Activated CD4-positive, alpha-beta T cell treated with anti-CD3 and anti-CD28 coated beads for 24 hours (primary cell): ENCODE data around the gene RAD51B.
"Not testable (repeated sequence)": the region's sequence is repeated elsewhere in the genome, so short reads cannot be mapped to it uniquely, and the experiment has no call there.

Experiments
- DNase-seq, 2 donors: peaks; one replicate each; pipeline ENCODE4 v3.0.0-alpha.2; 2020; ENCODE audit warnings: low read depth in 2 of 2

The RAD51B gene

GRCh38 chr14:67949771-67950170 is 130.2 kb downstream of the RAD51B start:
- no peak for DNase-seq

GRCh38 chr14:67950386-67950785 is 130.8 kb downstream of the RAD51B start:
- no peak for DNase-seq

- no peak for DNase-seq
Observed at GRCh38 chr14:67951529-67952135, 132.1 kb downstream of the RAD51B start.

- DNase-seq = no peak
Observed at GRCh38 chr14:67952381-67952780, 132.8 kb downstream of the RAD51B start.

- no peak for DNase-seq
Observed at GRCh38 chr14:67952786-67953185, 133.2 kb downstream of the RAD51B start.

GRCh38 chr14:67955261-67955660 is 135.7 kb downstream of the RAD51B start:
- no peak for DNase-seq

- DNase-seq = no peak
Observed at GRCh38 chr14:67957946-67958345, 138.4 kb downstream of the RAD51B start.

- no peak for DNase-seq
Observed at GRCh38 chr14:67961676-67962075, 142.1 kb downstream of the RAD51B start.

GRCh38 chr14:67962215-67962644 is 142.7 kb downstream of the RAD51B start:
- no peak for DNase-seq

GRCh38 chr14:67963545-67963944 is 144.0 kb downstream of the RAD51B start:
- DNase-seq = no peak

GRCh38 chr14:67963960-67964812 is 144.6 kb downstream of the RAD51B start:
- no peak for DNase-seq

GRCh38 chr14:67965696-67966095 is 146.1 kb downstream of the RAD51B start:
- DNase-seq = no peak

GRCh38 chr14:67967206-67967605 is 147.6 kb downstream of the RAD51B start:
- no peak for DNase-seq

GRCh38 chr14:67967970-67968369 is 148.4 kb downstream of the RAD51B start:
- DNase-seq = not testable (repeated sequence)

- DNase-seq = no peak
Observed at GRCh38 chr14:67970923-67971322, 151.3 kb downstream of the RAD51B start.

- DNase-seq = no peak
Observed at GRCh38 chr14:67971627-67972625, 152.3 kb downstream of the RAD51B start.

- no peak for DNase-seq
Observed at GRCh38 chr14:67973436-67973835, 153.9 kb downstream of the RAD51B start.

GRCh38 chr14:67975470-67975869 is 155.9 kb downstream of the RAD51B start:
- DNase-seq = no peak

GRCh38 chr14:67977434-67978034 is 158.0 kb downstream of the RAD51B start:
- no peak for DNase-seq

GRCh38 chr14:67978749-67979148 is 159.2 kb downstream of the RAD51B start:
- DNase-seq = no peak
